ENCODE data around the gene ARID1B.

Gene ARID1B

GRCh38 chr6:157200611-157201010, 423.4 kb downstream of the ARID1B start:
- Histone ChIP-seq H3K4me1 (ENCODE audit: control insufficient read depth, low read depth, low read length) (no peaks in the 10 kb centered on the region), H3K9ac (ENCODE audit: low read length) (no peak overlapping the region), H3K36me3 (ENCODE audit: control insufficient read depth, low read depth, low read length) (peaks cover 56% of the 10 kb centered on the region), H3K4me3 (ENCODE audit: low read length) (no peak overlapping the region), H3K27me3 (ENCODE audit: control insufficient read depth, insufficient read depth, low read length) (no peaks in the 10 kb centered on the region), H3K27ac (ENCODE audit: low read length) (no peak overlapping the region), H3K9me3 (ENCODE audit: control insufficient read depth, low read depth, low read length) (no peaks in the 10 kb centered on the region)

- Histone ChIP-seq H3K27ac (ENCODE audit: low read length) (no peak overlapping the region), H3K4me3 (ENCODE audit: low read length) (no peak overlapping the region), H3K27me3 (ENCODE audit: control insufficient read depth, insufficient read depth, low read length) (no peaks in the 10 kb centered on the region), H3K9me3 (ENCODE audit: control insufficient read depth, low read depth, low read length) (no peaks in the 10 kb centered on the region), H3K4me1 (ENCODE audit: control insufficient read depth, low read depth, low read length) (no peaks in the 10 kb centered on the region), H3K36me3 (ENCODE audit: control insufficient read depth, low read depth, low read length) (peaks cover 57% of the 10 kb centered on the region), H3K9ac (ENCODE audit: low read length) (no peak overlapping the region)
Observed at GRCh38 chr6:157201083-157201482, 423.9 kb downstream of the ARID1B start.

- Histone ChIP-seq H3K27ac (ENCODE audit: low read length) (no peak overlapping the region), H3K36me3 (ENCODE audit: control insufficient read depth, low read depth, low read length) (peaks cover 61% of the 10 kb centered on the region), H3K4me3 (ENCODE audit: low read length) (no peak overlapping the region), H3K27me3 (ENCODE audit: control insufficient read depth, insufficient read depth, low read length) (no peaks in the 10 kb centered on the region), H3K9ac (ENCODE audit: low read length) (no peak overlapping the region), H3K4me1 (ENCODE audit: control insufficient read depth, low read depth, low read length) (no peaks in the 10 kb centered on the region), H3K9me3 (ENCODE audit: control insufficient read depth, low read depth, low read length) (no peaks in the 10 kb centered on the region)
Observed at GRCh38 chr6:157203312-157203744, 426.1 kb downstream of the ARID1B start.

GRCh38 chr6:157203764-157204163, 426.6 kb downstream of the ARID1B start:
- no peaks in the 10 kb centered on the region for H3K4me1 ChIP-seq (ENCODE audit: control insufficient read depth, low read depth, low read length)
- H3K27ac ChIP-seq (ENCODE audit: low read length), result no peak overlapping the region
- no peak overlapping the region for H3K9ac ChIP-seq (ENCODE audit: low read length)
- peaks cover 56% of the 10 kb centered on the region for H3K36me3 ChIP-seq (ENCODE audit: control insufficient read depth, low read depth, low read length)
- H3K4me3 ChIP-seq (ENCODE audit: low read length), result no peak overlapping the region
- no peaks in the 10 kb centered on the region for H3K27me3 ChIP-seq (ENCODE audit: control insufficient read depth, insufficient read depth, low read length)
- H3K9me3 ChIP-seq (ENCODE audit: control insufficient read depth, low read depth, low read length), result no peaks in the 10 kb centered on the region

GRCh38 chr6:157205473-157206358, 428.5 kb downstream of the ARID1B start:
- no peak overlapping the region for H3K4me3 ChIP-seq (ENCODE audit: low read length)
- H3K4me1 ChIP-seq (ENCODE audit: control insufficient read depth, low read depth, low read length), result no peaks in the 10 kb centered on the region
- no peak overlapping the region for H3K9ac ChIP-seq (ENCODE audit: low read length)
- no peaks in the 10 kb centered on the region for H3K9me3 ChIP-seq (ENCODE audit: control insufficient read depth, low read depth, low read length)
- H3K27ac ChIP-seq (ENCODE audit: low read length), result no peak overlapping the region
- no peaks in the 10 kb centered on the region for H3K27me3 ChIP-seq (ENCODE audit: control insufficient read depth, insufficient read depth, low read length)
- H3K36me3 ChIP-seq (ENCODE audit: control insufficient read depth, low read depth, low read length), result peaks cover 48% of the 10 kb centered on the region

GRCh38 chr6:157206359-157206815, 429.2 kb downstream of the ARID1B start:
- no peak overlapping the region for H3K27ac ChIP-seq (ENCODE audit: low read length)
- H3K9me3 ChIP-seq (ENCODE audit: control insufficient read depth, low read depth, low read length), result no peaks in the 10 kb centered on the region
- peaks cover 41% of the 10 kb centered on the region for H3K36me3 ChIP-seq (ENCODE audit: control insufficient read depth, low read depth, low read length)
- no peaks in the 10 kb centered on the region for H3K27me3 ChIP-seq (ENCODE audit: control insufficient read depth, insufficient read depth, low read length)
- H3K9ac ChIP-seq (ENCODE audit: low read length), result no peak overlapping the region
- H3K4me3 ChIP-seq (ENCODE audit: low read length), result no peak overlapping the region
- no peaks in the 10 kb centered on the region for H3K4me1 ChIP-seq (ENCODE audit: control insufficient read depth, low read depth, low read length)

- Histone ChIP-seq H3K27ac (ENCODE audit: low read length) (no peak overlapping the region), H3K27me3 (ENCODE audit: control insufficient read depth, insufficient read depth, low read length) (no peaks in the 10 kb centered on the region), H3K4me1 (ENCODE audit: control insufficient read depth, low read depth, low read length) (no peaks in the 10 kb centered on the region), H3K36me3 (ENCODE audit: control insufficient read depth, low read depth, low read length) (peaks cover 33% of the 10 kb centered on the region), H3K4me3 (ENCODE audit: low read length) (no peak overlapping the region), H3K9ac (ENCODE audit: low read length) (no peak overlapping the region), H3K9me3 (ENCODE audit: control insufficient read depth, low read depth, low read length) (no peaks in the 10 kb centered on the region)
Observed at GRCh38 chr6:157207521-157208076, 430.4 kb downstream of the ARID1B start.

- no peak overlapping the region for H3K9ac ChIP-seq (ENCODE audit: low read length)
- H3K36me3 ChIP-seq (ENCODE audit: control insufficient read depth, low read depth, low read length), result peaks cover 21% of the 10 kb centered on the region
- no peak overlapping the region for H3K27ac ChIP-seq (ENCODE audit: low read length)
- no peaks in the 10 kb centered on the region for H3K4me1 ChIP-seq (ENCODE audit: control insufficient read depth, low read depth, low read length)
- no peaks in the 10 kb centered on the region for H3K27me3 ChIP-seq (ENCODE audit: control insufficient read depth, insufficient read depth, low read length)
- no peaks in the 10 kb centered on the region for H3K9me3 ChIP-seq (ENCODE audit: control insufficient read depth, low read depth, low read length)
- no peak overlapping the region for H3K4me3 ChIP-seq (ENCODE audit: low read length)
Observed at GRCh38 chr6:157209865-157210530, 432.8 kb downstream of the ARID1B start.

GRCh38 chr6:157210954-157211353, 433.8 kb downstream of the ARID1B start:
- peaks cover 17% of the 10 kb centered on the region for H3K36me3 ChIP-seq (ENCODE audit: control insufficient read depth, low read depth, low read length)
- no peaks in the 10 kb centered on the region for H3K9me3 ChIP-seq (ENCODE audit: control insufficient read depth, low read depth, low read length)
- H3K27me3 ChIP-seq (ENCODE audit: control insufficient read depth, insufficient read depth, low read length), result no peaks in the 10 kb centered on the region
- H3K4me1 ChIP-seq (ENCODE audit: control insufficient read depth, low read depth, low read length), result no peaks in the 10 kb centered on the region
- H3K9ac ChIP-seq (ENCODE audit: low read length), result no peak overlapping the region
- no peak overlapping the region for H3K4me3 ChIP-seq (ENCODE audit: low read length)
- H3K27ac ChIP-seq (ENCODE audit: low read length), result no peak overlapping the region

GRCh38 chr6:157211603-157212455, 434.7 kb downstream of the ARID1B start:
- Histone ChIP-seq H3K4me1 (ENCODE audit: control insufficient read depth, low read depth, low read length) (no peaks in the 10 kb centered on the region), H3K27ac (ENCODE audit: low read length) (no peak overlapping the region), H3K27me3 (ENCODE audit: control insufficient read depth, insufficient read depth, low read length) (no peaks in the 10 kb centered on the region), H3K9ac (ENCODE audit: low read length) (no peak overlapping the region), H3K4me3 (ENCODE audit: low read length) (no peak overlapping the region), H3K36me3 (ENCODE audit: control insufficient read depth, low read depth, low read length) (peaks cover 8% of the 10 kb centered on the region), H3K9me3 (ENCODE audit: control insufficient read depth, low read depth, low read length) (no peaks in the 10 kb centered on the region)

- H3K27me3 ChIP-seq (ENCODE audit: control insufficient read depth, insufficient read depth, low read length), result no peaks in the 10 kb centered on the region
- no peaks in the 10 kb centered on the region for H3K36me3 ChIP-seq (ENCODE audit: control insufficient read depth, low read depth, low read length)
- H3K9me3 ChIP-seq (ENCODE audit: control insufficient read depth, low read depth, low read length), result no peaks in the 10 kb centered on the region
- no peak overlapping the region for H3K27ac ChIP-seq (ENCODE audit: low read length)
- no peaks in the 10 kb centered on the region for H3K4me1 ChIP-seq (ENCODE audit: control insufficient read depth, low read depth, low read length)
- no peak overlapping the region for H3K9ac ChIP-seq (ENCODE audit: low read length)
- no peak overlapping the region for H3K4me3 ChIP-seq (ENCODE audit: low read length)
Observed at GRCh38 chr6:157213426-157213825, 436.2 kb downstream of the ARID1B start.
